SK-N-SH (cell line): ENCODE measurements around the gene PHF21A. TPM values are rescaled to one million over a fixed set of nuclear protein-coding genes. Genes with fewer than 3 reads are reported as not detected.

Experiments
- CTCF ChIA-PET: fragments of 300-600, 350-600 bp; formaldehyde crosslinking; extraction: SDS; loops from one replicate; lab custom pipeline; 2021; lab: Yijun Ruan, JAX
- POLR2A ChIA-PET: fragments of 350-600 bp; sonication (Branson Sonifier 250); formaldehyde crosslinking; extraction: SDS; loops from one replicate; lab custom pipeline; 2020; ENCODE audit warnings: antibody characterized with exemption, inconsistent platforms; lab: Yijun Ruan, JAX
- DNase-seq: peaks from one replicate; pipeline ENCODE4 v3.0.0; 2012
- H2AFZ ChIP-seq: fragments of 200-600 bp; sonication (generic); 2 replicates; pipeline ENCODE4 v1.8.1; 2016; ENCODE audit warnings: antibody characterized with exemption, mild to moderate bottlenecking, low read depth
- H3F3A ChIP-seq: fragments of 200-600 bp; sonication (generic); replicated peaks from 2 replicates; pipeline ENCODE3; 2016; ENCODE audit warnings: antibody characterized with exemption, mild to moderate bottlenecking; ENCODE audit not compliant: insufficient read depth
- H3K27ac ChIP-seq, 2 experiments: fragments of 200-500 bp in 1 of 2; fragments of 200-600 bp in 1 of 2; sonication (Bioruptor generic) in 1 of 2; sonication (generic), shearing (Covaris generic) in 1 of 2; 2 replicates each; pipeline versions ENCODE4 v1.5.1 to v1.6.1; 2014 to 2016; ENCODE audit warnings: low read depth in 2 of 2, inconsistent platforms in 1 of 2, low read length in 1 of 2, mild to moderate bottlenecking in 1 of 2, mixed read lengths in 1 of 2
- H3K27me3 ChIP-seq: fragments of 200-600 bp; sonication (generic), shearing (Covaris generic); 2 replicates; pipeline ENCODE4 v1.6.1; 2016; ENCODE audit warnings: mixed run types; ENCODE audit not compliant: insufficient read depth
- H3K36me3 ChIP-seq, 2 experiments: fragments of 200-500 bp in 1 of 2; fragments of 200-600 bp in 1 of 2; sonication (Bioruptor generic) in 1 of 2; sonication (generic) in 1 of 2; replicated peaks in 1 of 2; 2 replicates each; pipeline versions ENCODE3 to v1.5.1; 2014 to 2016; ENCODE audit warnings: low read length in 1 of 2, mild to moderate bottlenecking in 1 of 2; ENCODE audit not compliant: insufficient read depth in 2 of 2, control insufficient read depth in 1 of 2
- H3K4me1 ChIP-seq, 2 experiments: fragments of 200-500 bp in 1 of 2; fragments of 200-600 bp in 1 of 2; sonication (Bioruptor generic) in 1 of 2; sonication (generic), shearing (Covaris generic) in 1 of 2; 2 replicates each; pipeline versions ENCODE4 v1.5.1 to v1.6.1; 2014 to 2016; ENCODE audit warnings: low read depth in 1 of 2, low read length in 1 of 2, mixed run types in 1 of 2; ENCODE audit not compliant: insufficient read depth in 2 of 2, control insufficient read depth in 1 of 2
- H3K4me2 ChIP-seq: fragments of 200-600 bp; sonication (generic), shearing (Covaris generic); 2 replicates; pipeline ENCODE4 v1.6.1; 2017; ENCODE audit warnings: mixed run types
- H3K4me3 ChIP-seq, 2 experiments: fragments of 200-500 bp in 1 of 2; fragments of 200-600 bp in 1 of 2; sonication (Bioruptor generic) in 1 of 2; sonication (generic), shearing (Covaris generic) in 1 of 2; 2 replicates each; pipeline versions ENCODE4 v1.5.1 to v1.8.1; 2014 to 2016; ENCODE audit warnings: low read depth in 2 of 2, inconsistent platforms in 1 of 2, low read length in 1 of 2, mild to moderate bottlenecking in 1 of 2, mixed read lengths in 1 of 2, moderate library complexity in 1 of 2
- H3K79me2 ChIP-seq: fragments of 200-600 bp; sonication (generic); 2 replicates; pipeline ENCODE4 v1.8.1; 2017; ENCODE audit warnings: mild to moderate bottlenecking; ENCODE audit not compliant: insufficient read depth
- H3K9ac ChIP-seq: fragments of 200-600 bp; sonication (generic); 2 replicates; pipeline ENCODE4 v1.6.1; 2017; ENCODE audit warnings: mixed run types
- H3K9me2 ChIP-seq: fragments of 200-600 bp; sonication (generic); 2 replicates; pipeline ENCODE4 v1.6.1; 2017; ENCODE audit warnings: mixed run types
- H3K9me3 ChIP-seq: fragments of 200-600 bp; sonication (generic); 2 replicates; pipeline ENCODE4 v1.6.1; 2017; ENCODE audit warnings: mixed run types, mild to moderate bottlenecking, moderate library complexity
- H4K20me1 ChIP-seq: fragments of 200-600 bp; sonication (generic); 2 replicates; pipeline ENCODE4 v1.6.1; 2017; ENCODE audit warnings: mild to moderate bottlenecking, mixed run types; ENCODE audit not compliant: insufficient read depth
- CHD2 ChIP-seq: fragments of 150-350 bp; IDR thresholded peaks from 2 replicates; pipeline ENCODE4 v1.6.1; 2018; ENCODE audit warnings: low read length; ENCODE audit not compliant: partially characterized antibody
- ELF1 ChIP-seq: IDR thresholded peaks from 2 replicates; pipeline ENCODE4 v1.4.0; 2012
- EP300 ChIP-seq, 2 experiments: IDR thresholded peaks; 2 replicates each; pipeline versions ENCODE4 v1.4.0 to v1.6.1; 2012; ENCODE audit warnings: borderline replicate concordance in 1 of 2, low read depth in 1 of 2, low read length in 1 of 2
- FOSL2 ChIP-seq: IDR thresholded peaks from 2 replicates; pipeline ENCODE4 v1.4.0; 2012; ENCODE audit warnings: low read depth, mild to moderate bottlenecking, moderate library complexity, borderline replicate concordance
- FOXJ3 ChIP-seq: sonication (generic); formaldehyde crosslinking; IDR thresholded peaks from 2 replicates; pipeline ENCODE4 v1.5.1; 2020; ENCODE audit warnings: mild to moderate bottlenecking, missing genetic modification reagents
- MAX ChIP-seq: IDR thresholded peaks from 2 replicates; pipeline ENCODE4 v1.4.0; 2012; ENCODE audit warnings: low read depth
- MXI1 ChIP-seq: IDR thresholded peaks from 2 replicates; pipeline ENCODE4 v1.6.1; 2012; ENCODE audit warnings: mild to moderate bottlenecking, low read depth, low read length, improper control_type of control experiment
- NFIC ChIP-seq: IDR thresholded peaks from 2 replicates; pipeline ENCODE4 v1.4.0; 2012; ENCODE audit warnings: borderline replicate concordance
- NRF1 ChIP-seq: IDR thresholded peaks from 2 replicates; pipeline ENCODE4 v1.6.1; 2012; ENCODE audit warnings: low read depth, mild to moderate bottlenecking, low read length
- RAD21 ChIP-seq: IDR thresholded peaks from 2 replicates; pipeline ENCODE4 v1.6.1; 2012; ENCODE audit warnings: mild to moderate bottlenecking, low read length
- RCOR1 ChIP-seq: fragments of 150-350 bp; IDR thresholded peaks from 2 replicates; pipeline ENCODE4 v1.6.1; 2017; ENCODE audit warnings: antibody characterized with exemption, low read length
- RFX5 ChIP-seq: IDR thresholded peaks from 2 replicates; pipeline ENCODE4 v1.6.1; 2012; ENCODE audit warnings: mild to moderate bottlenecking, improper control_type of control experiment, low read length
- RXRA ChIP-seq: IDR thresholded peaks from 2 replicates; pipeline ENCODE4 v1.4.0; 2012; ENCODE audit warnings: low read depth, mild to moderate bottlenecking, borderline replicate concordance
- SIN3A ChIP-seq: IDR thresholded peaks from 2 replicates; pipeline ENCODE4 v1.6.1; 2012; ENCODE audit warnings: low read depth, mild to moderate bottlenecking, low read length, moderate library complexity, borderline replicate concordance
- TCF12 ChIP-seq: IDR thresholded peaks from 2 replicates; pipeline ENCODE4 v1.4.0; 2012
- YY1 ChIP-seq: IDR thresholded peaks from 2 replicates; pipeline ENCODE4 v1.4.0; 2012; ENCODE audit warnings: low read depth, mild to moderate bottlenecking
- ZBTB33 ChIP-seq: IDR thresholded peaks from 2 replicates; pipeline ENCODE4 v1.4.0; 2012; ENCODE audit warnings: low read depth, borderline replicate concordance
- WGBS: methylation state at CpG from one replicate; pipeline ENCODE4 v1.1.6; 2017; ENCODE audit warnings: low lambda C conversion rate; 5-methylcytosine and 5-hydroxymethylcytosine counted together
- polyA plus RNA-seq, 3 experiments: library from polyadenylated mRNA; depleted of rRNA; stranded (reverse); fragments of >200 nt; gene quantifications; 2 replicates each; pipeline ENCODE4 v1.2.3, GENCODE V29; 2012
- TF ChIP-seq, protein P1 (sequence below): IDR thresholded peaks from 2 replicates; pipeline ENCODE4 v1.4.0; 2012; ENCODE audit warnings: low read depth, borderline replicate concordance
- TF ChIP-seq, protein P2 (sequence below): IDR thresholded peaks from 2 replicates; pipeline ENCODE4; 2012
- TF ChIP-seq, protein P3 (sequence below): fragments of 150-350 bp; IDR thresholded peaks from 2 replicates; pipeline ENCODE4 v1.6.1; 2016; ENCODE audit warnings: mild to moderate bottlenecking, low read depth, low read length

The PHF21A gene
- polyA plus RNA-seq, 1 of the 3 experiments (the other 2 are of a cell fraction): 18.8 TPM

- Histone ChIP-seq H4K20me1 (peaks cover 70% of the 10 kb centered on the region), H3K9me2 (no peaks in the 10 kb centered on the region), H3K4me2 (peak overlapping the region; percentile 35; the same call in 1 of the 2 replicates), H3K79me2 (peaks cover 96% of the 10 kb centered on the region), H3K27me3 (no peaks in the 10 kb centered on the region), H3K27ac (peak overlapping the region in 1 of 2 experiments; percentile 60; a peak in 2 of 4 replicates), H3K9me3 (no peaks in the 10 kb centered on the region), H3K4me1 (peaks cover 17 to 34% of the 10 kb centered on the region in 2 experiments; a peak in 3 of 4 replicates), H3K36me3 (no peaks in the 10 kb centered on the region), H3K4me3 (no peak overlapping the region), H2AFZ (no peak overlapping the region), H3K9ac (no peak overlapping the region), H3F3A (peaks cover 7% of the 10 kb centered on the region)
- DNase-seq: peak; percentile 32
- POLR2A ChIA-PET: interaction anchor here (1.4 kb wide), 1 partner anchor 15 kb away, joined by 6 read pairs; no protein-coding TSS in a partner anchor
- CTCF ChIA-PET: interaction anchor here (0.9 to 1.6 kb wide), 2 partner anchors 13 to 29 kb away, joined by 3 to 7 read pairs; no protein-coding TSS in a partner anchor
- 44% methylated on average over 6 of the region's 6 CpGs for WGBS
- no peak for TF ChIP-seq NFIC
- no peak for TF ChIP-seq SIN3A
- TF ChIP-seq ELF1: no peak
- peak in 1 of 2 experiments; percentile 52; a peak in 1 of 4 replicates for TF ChIP-seq EP300 (IDR thresholded peaks at IDR 0.05; ENCODE audit: borderline replicate concordance in 1 of 2, low read depth in 1 of 2, low read length in 1 of 2)
- TF ChIP-seq RCOR1: peak; percentile 46; the same call in 1 of the 2 replicates
- TF ChIP-seq RAD21: no peak; the same call in 1 of the 2 replicates
- peak; percentile 77; the same call in 1 of the 2 replicates for TF ChIP-seq MXI1
- TF ChIP-seq, protein P1, sequence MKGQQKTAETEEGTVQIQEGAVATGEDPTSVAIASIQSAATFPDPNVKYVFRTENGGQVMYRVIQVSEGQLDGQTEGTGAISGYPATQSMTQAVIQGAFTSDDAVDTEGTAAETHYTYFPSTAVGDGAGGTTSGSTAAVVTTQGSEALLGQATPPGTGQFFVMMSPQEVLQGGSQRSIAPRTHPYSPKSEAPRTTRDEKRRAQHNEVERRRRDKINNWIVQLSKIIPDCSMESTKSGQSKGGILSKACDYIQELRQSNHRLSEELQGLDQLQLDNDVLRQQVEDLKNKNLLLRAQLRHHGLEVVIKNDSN: no peak
- TF ChIP-seq, protein P2, sequence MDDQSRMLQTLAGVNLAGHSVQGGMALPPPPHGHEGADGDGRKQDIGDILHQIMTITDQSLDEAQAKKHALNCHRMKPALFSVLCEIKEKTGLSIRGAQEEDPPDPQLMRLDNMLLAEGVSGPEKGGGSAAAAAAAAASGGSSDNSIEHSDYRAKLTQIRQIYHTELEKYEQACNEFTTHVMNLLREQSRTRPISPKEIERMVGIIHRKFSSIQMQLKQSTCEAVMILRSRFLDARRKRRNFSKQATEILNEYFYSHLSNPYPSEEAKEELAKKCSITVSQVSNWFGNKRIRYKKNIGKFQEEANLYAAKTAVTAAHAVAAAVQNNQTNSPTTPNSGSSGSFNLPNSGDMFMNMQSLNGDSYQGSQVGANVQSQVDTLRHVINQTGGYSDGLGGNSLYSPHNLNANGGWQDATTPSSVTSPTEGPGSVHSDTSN: no peak
- TF ChIP-seq NRF1: no peak
Measured at GRCh38 chr11:46105134-46105628, 16.1 kb downstream of the PHF21A start.

DNA sequence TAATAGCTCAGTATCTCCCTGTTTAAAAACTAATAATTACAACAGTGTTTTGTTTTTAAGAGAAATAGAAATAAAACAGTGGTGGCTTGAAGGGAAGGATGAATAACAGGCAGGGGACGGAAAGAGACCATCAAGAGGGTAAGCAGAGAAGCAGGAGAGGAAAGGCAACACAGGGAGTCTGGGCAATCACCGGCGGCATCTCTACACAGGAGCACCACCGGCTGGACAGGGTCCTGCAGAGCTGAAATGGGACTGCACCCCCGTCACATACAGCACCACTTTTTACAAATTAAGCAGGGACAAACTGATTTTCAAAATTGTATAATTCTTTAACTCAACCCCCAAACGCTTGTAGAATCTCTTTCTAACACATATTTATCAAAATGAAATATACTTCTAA, 18.4 kb downstream of the PHF21A start:
- no peaks in the 10 kb centered on the region for H3K27me3 ChIP-seq
- peaks cover 7% of the 10 kb centered on the region for H3F3A ChIP-seq
- H3K27ac ChIP-seq: no peak overlapping the region
- no peak overlapping the region for H3K4me3 ChIP-seq
- TF ChIP-seq RCOR1: no peak
- TF ChIP-seq YY1: no peak
- TF ChIP-seq NFIC: no peak
- TF ChIP-seq TCF12: no peak
- no peak for TF ChIP-seq CHD2
- TF ChIP-seq FOXJ3: no peak
- no peak for TF ChIP-seq RAD21
- TF ChIP-seq, protein P3, sequence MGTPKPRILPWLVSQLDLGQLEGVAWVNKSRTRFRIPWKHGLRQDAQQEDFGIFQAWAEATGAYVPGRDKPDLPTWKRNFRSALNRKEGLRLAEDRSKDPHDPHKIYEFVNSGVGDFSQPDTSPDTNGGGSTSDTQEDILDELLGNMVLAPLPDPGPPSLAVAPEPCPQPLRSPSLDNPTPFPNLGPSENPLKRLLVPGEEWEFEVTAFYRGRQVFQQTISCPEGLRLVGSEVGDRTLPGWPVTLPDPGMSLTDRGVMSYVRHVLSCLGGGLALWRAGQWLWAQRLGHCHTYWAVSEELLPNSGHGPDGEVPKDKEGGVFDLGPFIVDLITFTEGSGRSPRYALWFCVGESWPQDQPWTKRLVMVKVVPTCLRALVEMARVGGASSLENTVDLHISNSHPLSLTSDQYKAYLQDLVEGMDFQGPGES: no peak
- TF ChIP-seq RXRA: no peak
- TF ChIP-seq EP300 (IDR thresholded peaks at IDR 0.05; ENCODE audit: borderline replicate concordance in 1 of 2, low read depth in 1 of 2, low read length in 1 of 2): no peak
- no peak for TF ChIP-seq RFX5
- TF ChIP-seq MAX: no peak
- no peak for TF ChIP-seq FOSL2
- no peak for TF ChIP-seq SIN3A
- no peak for TF ChIP-seq ZBTB33
- TF ChIP-seq ELF1: no peak
- CTCF ChIA-PET: interaction anchor here (0.6 to 1.5 kb wide), 3 partner anchors 13 to 73 kb away, joined by 3 to 5 read pairs (median 3); no protein-coding TSS in a partner anchor
- peaks cover 17 to 54% of the 10 kb centered on the region in 2 experiments; a peak in 3 of 4 replicates for H3K4me1 ChIP-seq
- WGBS: 98% methylated on average over 6 of the region's 6 CpGs
- H2AFZ ChIP-seq: no peak overlapping the region
- H3K9me2 ChIP-seq: no peaks in the 10 kb centered on the region
- DNase-seq: no peak
- no peaks in the 10 kb centered on the region for H3K9me3 ChIP-seq
- no peak overlapping the region for H3K4me2 ChIP-seq
- H4K20me1 ChIP-seq: peaks cover 73% of the 10 kb centered on the region
- POLR2A ChIA-PET: no interaction called here
- no peaks in the 10 kb centered on the region for H3K36me3 ChIP-seq
- no peak overlapping the region for H3K9ac ChIP-seq
- H3K79me2 ChIP-seq: peaks cover 98% of the 10 kb centered on the region
